H1 (cell line): Measurements from ENCODE around the gene SCN3B. TPM values are rescaled to one million over a fixed set of nuclear protein-coding genes. Genes with fewer than 3 reads are reported as not detected.

Source experiments
- CTCF ChIA-PET: fragments of 300-600 bp; sonication (Branson Sonifier 250); formaldehyde crosslinking; loops from one replicate; lab custom pipeline; 2021; ENCODE audit not compliant: partially characterized antibody; lab: Charles Lee
- POLR2A ChIA-PET: fragments of 300-600 bp; sonication (Branson Sonifier 250); formaldehyde crosslinking; loops from one replicate; lab custom pipeline; 2021; ENCODE audit warnings: inconsistent platforms; ENCODE audit not compliant: partially characterized antibody; lab: Charles Lee
- DNase-seq, 2 experiments: peaks; one replicate each; pipeline versions ENCODE4 v3.0.0 to v3.0.0-alpha.2; 2010 to 2022; ENCODE audit warnings: low spot score in 2 of 2, low read depth in 1 of 2, mixed read lengths in 1 of 2
- FAIRE-seq: peaks from 2 replicates; lab custom pipeline; 2011; peaks lifted over from hg19 to GRCh38; lab: Jason Lieb, UNC
- H2AFZ ChIP-seq: 2 replicates; pipeline ENCODE4 v1.8.1; 2012; ENCODE audit warnings: low read length, inconsistent platforms
- H2AK5ac ChIP-seq: 2 replicates; pipeline ENCODE4 v1.6.1; 2013; ENCODE audit warnings: low read depth, low read length
- H2BK120ac ChIP-seq: replicated peaks from 2 replicates; pipeline ENCODE3; 2013; ENCODE audit warnings: low read depth, low read length, inconsistent platforms
- H2BK12ac ChIP-seq: 2 replicates; pipeline ENCODE4 v1.6.1; 2013; ENCODE audit warnings: low read depth, low read length
- H2BK15ac ChIP-seq: 2 replicates; pipeline ENCODE4 v1.6.1; 2013; ENCODE audit warnings: low read length
- H2BK20ac ChIP-seq: 2 replicates; pipeline ENCODE4 v1.6.1; 2013; ENCODE audit warnings: low read length
- H2BK5ac ChIP-seq: 2 replicates; pipeline ENCODE4 v1.6.1; 2013; ENCODE audit warnings: low read depth, low read length
- H3K14ac ChIP-seq: 2 replicates; pipeline ENCODE4 v1.6.1; 2013; ENCODE audit warnings: inconsistent platforms; ENCODE audit not compliant: insufficient read length
- H3K18ac ChIP-seq: 2 replicates; pipeline ENCODE4 v1.6.1; 2013; ENCODE audit warnings: low read length; ENCODE audit errors: extremely low read depth
- H3K23ac ChIP-seq: 2 replicates; pipeline ENCODE4 v1.6.1; 2013; ENCODE audit warnings: inconsistent platforms; ENCODE audit not compliant: insufficient read length
- H3K23me2 ChIP-seq: 2 replicates; pipeline ENCODE4 v1.6.1; 2013; ENCODE audit warnings: low read depth, low read length
- H3K27ac ChIP-seq: 2 replicates; pipeline ENCODE4 v1.6.1; 2011; ENCODE audit warnings: low read depth, low read length, inconsistent platforms
- H3K27me3 ChIP-seq, 4 experiments: replicated peaks in 1 of 4; 1 replicate in 1 of 4; 2 replicates in 3 of 4; pipeline versions ENCODE4 v1.6.1 to v1.8.1; 2011 to 2013; ENCODE audit warnings: low read length in 3 of 4, mild to moderate bottlenecking in 3 of 4, inconsistent platforms in 2 of 4, mixed read lengths in 2 of 4, moderate library complexity in 1 of 4; ENCODE audit not compliant: control insufficient read depth in 3 of 4, insufficient read depth in 3 of 4; ENCODE audit errors: extremely low read depth in 1 of 4
- H3K36me3 ChIP-seq, 4 experiments: 2 replicates each; pipeline versions ENCODE4 v1.6.1 to v1.8.1; 2011 to 2013; ENCODE audit warnings: mild to moderate bottlenecking in 4 of 4, low read length in 3 of 4, moderate library complexity in 2 of 4, control low read depth in 1 of 4, inconsistent platforms in 1 of 4; ENCODE audit not compliant: insufficient read depth in 4 of 4, control insufficient read depth in 2 of 4
- H3K4ac ChIP-seq: replicated peaks from 2 replicates; pipeline ENCODE3; 2013; ENCODE audit warnings: low read length, low read depth, mixed read lengths, inconsistent platforms; ENCODE audit not compliant: insufficient read length
- H3K4me1 ChIP-seq, 4 experiments: replicated peaks in 1 of 4; 1 replicate in 1 of 4; 2 replicates in 3 of 4; pipeline versions ENCODE4 v1.6.1 to v1.8.1; 2011 to 2013; ENCODE audit warnings: low read length in 3 of 4, inconsistent platforms in 2 of 4, mixed read lengths in 1 of 4; ENCODE audit not compliant: insufficient read depth in 4 of 4, control insufficient read depth in 3 of 4
- H3K4me2 ChIP-seq, 2 experiments: 2 replicates each; pipeline versions ENCODE4 v1.6.1 to v1.8.1; 2011 to 2013; ENCODE audit warnings: low read depth in 2 of 2, low read length in 2 of 2, control low read depth in 1 of 2, inconsistent platforms in 1 of 2, mild to moderate bottlenecking in 1 of 2; ENCODE audit not compliant: insufficient read depth in 1 of 2
- H3K4me3 ChIP-seq, 4 experiments: fragments of 200-600, 300-600 bp in 1 of 4; sonication (generic), shearing (Covaris generic), sonication (Bioruptor Twin) in 1 of 4; 2 replicates each; pipeline versions ENCODE4 v1.5.1 to v1.8.1; 2011 to 2016; ENCODE audit warnings: low read length in 4 of 4, low read depth in 3 of 4, control low read depth in 2 of 4, inconsistent platforms in 2 of 4, mild to moderate bottlenecking in 2 of 4, mixed read lengths in 1 of 4, moderate library complexity in 1 of 4; ENCODE audit not compliant: insufficient read depth in 2 of 4; ENCODE audit errors: extremely low read depth in 1 of 4
- H3K56ac ChIP-seq: replicated peaks from 2 replicates; pipeline ENCODE3; 2013; ENCODE audit warnings: low read depth, mild to moderate bottlenecking, mixed read lengths, low read length, inconsistent platforms; ENCODE audit not compliant: insufficient read length
- H3K79me1 ChIP-seq: 2 replicates; pipeline ENCODE4 v1.6.1; 2013; ENCODE audit warnings: low read depth, low read length, control low read depth
- H3K79me2 ChIP-seq, 2 experiments: 2 replicates each; pipeline versions ENCODE4 v1.6.1 to v1.8.1; 2012 to 2013; ENCODE audit warnings: low read length in 2 of 2, mild to moderate bottlenecking in 2 of 2, inconsistent platforms in 1 of 2; ENCODE audit not compliant: insufficient read depth in 2 of 2, control insufficient read depth in 1 of 2
- H3K9ac ChIP-seq, 4 experiments: replicated peaks in 1 of 4; 1 replicate in 1 of 4; 2 replicates in 3 of 4; pipeline versions ENCODE4 v1.6.1 to v1.8.1; 2011 to 2013; ENCODE audit warnings: low read depth in 3 of 4, low read length in 3 of 4, control low read depth in 2 of 4, mild to moderate bottlenecking in 2 of 4, moderate library complexity in 2 of 4, inconsistent platforms in 1 of 4; ENCODE audit errors: extremely low read depth in 1 of 4
- H3K9me3 ChIP-seq, 2 experiments: 2 replicates each; pipeline versions ENCODE4 v1.6.1 to v1.8.1; 2012 to 2013; ENCODE audit warnings: mild to moderate bottlenecking in 2 of 2, moderate library complexity in 2 of 2, control low read depth in 1 of 2, inconsistent platforms in 1 of 2, low read depth in 1 of 2, low read length in 1 of 2, mixed read lengths in 1 of 2; ENCODE audit not compliant: insufficient read depth in 2 of 2
- H4K20me1 ChIP-seq, 2 experiments: replicated peaks in 1 of 2; 2 replicates each; pipeline versions ENCODE3 to v1.8.1; 2011 to 2013; ENCODE audit warnings: inconsistent platforms in 2 of 2, low read length in 2 of 2, mild to moderate bottlenecking in 1 of 2; ENCODE audit not compliant: insufficient read depth in 2 of 2, control insufficient read depth in 1 of 2
- H4K5ac ChIP-seq: 2 replicates; pipeline ENCODE4 v1.6.1; 2013; ENCODE audit warnings: low read length, low read depth, mixed read lengths, inconsistent platforms; ENCODE audit not compliant: insufficient read length
- H4K8ac ChIP-seq: 2 replicates; pipeline ENCODE4 v1.8.0; 2013; ENCODE audit warnings: mild to moderate bottlenecking, moderate library complexity, low read length, inconsistent platforms; ENCODE audit not compliant: insufficient read depth; ENCODE audit errors: extremely low read depth
- H4K91ac ChIP-seq: replicated peaks from 2 replicates; pipeline ENCODE3; 2013; ENCODE audit warnings: low read length, mixed read lengths, inconsistent platforms; ENCODE audit not compliant: insufficient read length
- HDAC2 ChIP-seq, 2 experiments: fragments of 300-600 bp in 1 of 2; sonication (generic) in 1 of 2; IDR thresholded peaks; 2 replicates each; pipeline ENCODE4 v1.6.1; 2011 to 2012; ENCODE audit warnings: low read depth in 2 of 2, low read length in 2 of 2, mild to moderate bottlenecking in 2 of 2, moderate library complexity in 2 of 2, borderline replicate concordance in 1 of 2, inconsistent platforms in 1 of 2
- SP2 ChIP-seq: IDR thresholded peaks from 2 replicates; pipeline ENCODE4 v1.6.1; 2012; ENCODE audit warnings: mild to moderate bottlenecking, low read length, inconsistent platforms
- USF2 ChIP-seq: IDR thresholded peaks from 2 replicates; pipeline ENCODE4 v1.6.1; 2011; ENCODE audit warnings: low read length, improper control_type of control experiment
- WGBS, 2 experiments: shearing (Covaris generic) in 1 of 2; methylation state at CpG; one replicate each; pipeline versions ENCODE4 v1.1.6 to v1.1.7; 2013 to 2015; ENCODE audit warnings: low lambda C conversion rate in 2 of 2, mixed read lengths in 2 of 2, inconsistent platforms in 1 of 2, low coverage in 1 of 2, missing lambda C conversion rate in 1 of 2; ENCODE audit not compliant: insufficient replicate concordance in 2 of 2, insufficient coverage in 1 of 2, insufficient read length in 1 of 2; ENCODE audit errors: extremely low coverage in 1 of 2, missing lambda C conversion rate in 1 of 2; 5-methylcytosine and 5-hydroxymethylcytosine counted together
- polyA plus RNA-seq, 7 experiments: library from polyadenylated mRNA; depleted of rRNA in 3 of 7; stranded (reverse) in 5 of 7; unstranded in 2 of 7; fragments of >200 nt in 5 of 7; fragments of 200-250 nt in 2 of 7; gene quantifications; 1 replicate in 5 of 7; 2 replicates in 1 of 7; 4 replicates in 1 of 7; pipeline versions ENCODE4 v1.2.1 to v1.2.3, GENCODE V29; 2011 to 2013; ENCODE audit warnings: missing spikeins in 2 of 7, mixed read lengths in 2 of 7
- total RNA-seq: library from RNA; stranded (reverse); fragmentation: NEBNext Ultra II Directional; extraction: Animal tissue kit (Norgen Biotek cat#: 25700); gene quantifications from 2 replicates; pipeline ENCODE4 v1.2.1, GENCODE V29; 2021

The SCN3B gene
- total and polyA plus RNA-seq, 2 of the 8 experiments (the other 6 are each of a cell fraction or from before 2014, with no cell fraction given), result 0.67 to 1.1 TPM

GRCh38 chr11:123690485-123690884 is 36.1 kb upstream of the SCN3B start:
- Histone ChIP-seq H3K4me3 (no peak overlapping the region), H3K14ac (no peak overlapping the region), H3K27me3 (no peaks in the 10 kb centered on the region), H3K9me3 (no peaks in the 10 kb centered on the region), H3K4me1 (no peaks in the 10 kb centered on the region), H2BK15ac (no peak overlapping the region), H3K79me1 (no peaks in the 10 kb centered on the region), H2BK20ac (no peak overlapping the region), H3K56ac (no peak overlapping the region), H2AK5ac (no peak overlapping the region), H4K8ac (no peak overlapping the region), H3K4me2 (no peak overlapping the region), H2BK12ac (no peak overlapping the region), H4K91ac (no peak overlapping the region), H2BK5ac (no peak overlapping the region), H2BK120ac (no peak overlapping the region), H3K79me2 (no peaks in the 10 kb centered on the region), H3K36me3 (no peaks in the 10 kb centered on the region), H3K18ac (no peak overlapping the region), H3K23me2 (no peaks in the 10 kb centered on the region; the same call in 1 of the 2 replicates), H3K27ac (no peak overlapping the region), H3K9ac (no peak overlapping the region), H3K23ac (no peak overlapping the region), H4K20me1 (no peaks in the 10 kb centered on the region), H4K5ac (no peak overlapping the region), H3K4ac (no peak overlapping the region), H2AFZ (no peak overlapping the region)
- no peak for DNase-seq
- CTCF ChIA-PET, result interaction anchor here (1.4 to 4.4 kb wide), 3 partner anchors 10 to 21 kb away, joined by 5 to 27 read pairs (median 6); no protein-coding TSS in a partner anchor
- POLR2A ChIA-PET, result no interaction called here
- WGBS, 2 experiments, result 81% methylated on average over 3 of the region's 3 CpGs; no CpG with 5 or more reads in 1 of the 2 experiments
- no peak for FAIRE-seq
- no peak for TF ChIP-seq USF2
- no peak for TF ChIP-seq HDAC2 (IDR thresholded peaks at IDR 0.05; ENCODE audit: borderline replicate concordance in 1 of 2, low read depth in 2 of 2, low read length in 2 of 2)
- TF ChIP-seq SP2, result no peak
- TF ChIP-seq, all 59 proteins: peak for 0
